Loucy (cell line): ENCODE results near the gene ZBTB21.

Experiments used
- CTCF ChIP-seq: fragments of 200-600 bp; sonication (generic); conservative IDR thresholded peaks from 2 replicates; pipeline ENCODE4 v1.5.1; 2014; ENCODE audit warnings: mild to moderate bottlenecking, antibody characterized with exemption, low read length
- EZH2phosphoT487 ChIP-seq: fragments of 200-600 bp; IDR thresholded peaks from 2 replicates; pipeline ENCODE4 v1.6.1; 2018; ENCODE audit warnings: antibody characterized with exemption, mild to moderate bottlenecking, moderate library complexity, borderline replicate concordance

DNA sequence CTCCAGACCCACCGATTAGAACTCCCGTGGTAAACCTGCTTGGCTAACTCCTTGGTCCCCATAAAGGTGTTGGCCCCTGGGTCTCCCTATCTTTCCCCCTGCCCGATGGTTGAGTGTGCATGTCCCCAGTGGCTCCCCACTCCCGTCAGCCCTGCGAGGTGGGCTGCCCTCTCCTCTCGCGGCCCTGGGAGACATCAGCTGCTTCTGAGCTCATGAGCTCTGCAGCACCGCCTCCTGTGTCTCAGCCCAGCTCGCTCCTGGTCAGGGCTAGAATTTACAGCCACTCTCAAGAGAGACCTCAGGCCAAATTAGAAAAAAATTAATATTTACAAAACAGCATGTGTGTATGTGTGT, 15.9 kb upstream of the ZBTB21 start:
- TF ChIP-seq CTCF (no peak), EZH2phosphoT487 (no peak)
